HG03575 (cell line): ENCODE data around the gene SCYL2.
A peak's percentile ranks its signal among the peaks of the same experiment; 100 is the strongest.
"Not testable (repeated sequence)": the region's sequence is repeated elsewhere in the genome, so short reads cannot be mapped to it uniquely, and the experiment has no call there.

Experiments
- ATAC-seq: cut with Tn5 transposase; IDR thresholded peaks from one replicate; pipeline ENCODE4 v1.9.1; 2021; ENCODE audit not compliant: unreplicated experiment, insufficient number of reproducible peaks, low FRiP score; ENCODE audit errors: extremely low read depth

SCYL2 gene

GRCh38 chr12:100266835-100267602 lies at the start of gene SCYL2, which contains the start of gene DEPDC4:
TSS of gene SCYL2 (plus strand) at chr12:100267177. CDS start at chr12:100282971, 15,794 bp downstream.
TSS of gene DEPDC4 (minus strand) at chr12:100267079. CDS start at chr12:100267076, 3 bp downstream.
- peak; percentile 85 for ATAC-seq

- no peak for ATAC-seq
Measured at GRCh38 chr12:100219328-100220109, 47.5 kb upstream of the SCYL2 start.

- ATAC-seq: no peak
Measured at GRCh38 chr12:100221523-100221922, 45.5 kb upstream of the SCYL2 start.

DNA sequence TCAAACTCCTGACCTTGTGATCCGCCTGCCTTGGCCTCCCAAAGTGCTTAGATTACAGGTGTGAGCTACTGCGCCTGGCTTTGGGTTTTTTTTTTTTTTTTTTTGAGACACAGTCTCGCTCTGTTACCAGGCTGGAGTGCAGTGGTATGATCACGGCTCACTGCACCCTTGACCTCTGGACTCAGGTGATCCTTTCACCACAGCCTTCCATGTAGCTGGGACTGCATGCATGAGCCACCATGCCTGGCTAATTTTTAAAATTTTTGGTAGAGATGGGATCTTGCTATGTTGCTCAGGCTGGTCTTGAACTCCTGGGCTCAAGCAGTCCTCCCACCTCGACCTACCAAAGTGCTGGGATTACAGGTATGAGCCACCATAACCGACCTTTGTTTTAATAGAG lies 44.8 kb upstream of the SCYL2 start:
- not testable (repeated sequence) for ATAC-seq

- no peak for ATAC-seq
Measured at GRCh38 chr12:100225491-100225890, 41.5 kb upstream of the SCYL2 start.

GRCh38 chr12:100229036-100229635 lies 37.8 kb upstream of the SCYL2 start:
- no peak for ATAC-seq

DNA sequence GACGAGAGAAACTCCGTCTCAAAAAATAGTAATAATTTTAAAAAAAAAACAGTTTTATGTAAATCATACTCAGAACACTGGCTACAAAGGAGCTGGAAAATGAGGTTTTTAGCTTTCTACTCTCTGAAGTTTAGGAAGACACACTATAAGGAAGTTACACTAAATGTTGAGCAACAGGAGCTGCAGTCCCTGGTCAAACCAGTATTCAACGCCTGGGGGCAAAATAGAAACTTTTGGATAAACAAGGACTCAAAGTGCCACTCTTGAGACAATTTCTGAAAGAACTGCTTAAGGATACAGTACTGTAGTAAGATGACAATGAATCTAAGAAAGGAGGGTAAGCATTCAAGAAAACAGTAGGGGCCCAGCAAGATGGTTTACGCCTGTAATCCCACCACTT lies 37.1 kb upstream of the SCYL2 start:
- no peak for ATAC-seq

- ATAC-seq: not testable (repeated sequence)
Measured at GRCh38 chr12:100231873-100232272, 35.1 kb upstream of the SCYL2 start.

- ATAC-seq: no peak
Measured at GRCh38 chr12:100234166-100234565, 32.8 kb upstream of the SCYL2 start.

- no peak for ATAC-seq
Measured at GRCh38 chr12:100234591-100235304, 32.2 kb upstream of the SCYL2 start.

- ATAC-seq: no peak
Measured at GRCh38 chr12:100238801-100239200, 28.2 kb upstream of the SCYL2 start.

DNA sequence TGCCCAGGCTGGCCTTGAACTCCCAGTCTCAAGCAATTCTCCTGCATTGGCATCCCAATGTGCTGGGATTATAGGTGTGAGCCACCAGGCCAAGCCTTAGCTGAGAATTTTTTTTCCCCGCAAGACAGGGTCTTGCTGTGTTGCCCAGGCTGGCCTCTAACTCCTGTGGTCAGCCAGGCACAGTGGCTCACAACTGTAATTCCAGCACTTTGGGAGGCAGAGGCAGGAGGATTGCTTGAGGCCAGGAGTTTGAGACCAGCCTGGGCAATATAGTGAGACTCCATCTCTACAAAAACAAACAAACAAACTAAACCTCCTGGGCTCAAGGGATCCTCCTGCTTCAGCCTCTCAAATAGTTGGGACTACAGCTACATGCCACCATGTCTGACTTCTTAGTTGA lies 27.4 kb upstream of the SCYL2 start:
- no peak for ATAC-seq

DNA sequence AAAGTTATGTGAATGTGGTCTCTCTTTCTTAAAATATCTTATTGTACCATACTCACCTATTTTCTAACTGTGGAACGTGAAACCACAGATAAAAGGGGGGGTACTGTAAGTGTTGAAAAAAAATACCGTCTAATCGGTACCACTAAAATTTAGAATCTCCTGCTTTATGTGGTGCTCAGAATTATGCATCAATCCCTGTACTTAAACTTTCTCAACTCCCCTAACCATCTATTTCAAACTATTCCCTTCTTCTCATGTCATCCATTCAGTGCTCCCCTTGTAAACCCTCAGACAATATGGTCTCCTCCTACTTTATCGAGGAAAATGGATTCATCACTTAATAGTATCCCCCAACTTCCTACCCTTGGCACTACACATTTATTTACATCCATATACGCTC lies 23.8 kb upstream of the SCYL2 start:
- no peak for ATAC-seq

DNA sequence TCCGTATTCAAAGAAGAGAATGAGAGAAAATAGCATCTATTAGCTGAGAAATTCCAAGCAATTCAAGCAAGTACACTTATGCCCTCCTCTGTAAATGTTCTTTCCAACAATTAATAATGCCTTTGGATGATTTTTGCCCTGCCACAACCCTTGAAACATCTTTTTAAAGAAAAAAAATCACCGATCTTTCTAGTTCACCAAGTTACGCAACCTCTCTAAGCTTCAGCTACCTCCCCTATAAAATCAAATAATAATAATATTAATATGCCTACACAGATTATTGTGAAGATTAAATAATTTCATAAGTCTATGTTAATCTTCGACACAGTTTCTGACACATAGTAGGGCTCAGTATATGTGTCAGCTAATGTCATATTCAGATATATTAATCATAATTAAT lies 19.2 kb upstream of the SCYL2 start:
- ATAC-seq: no peak

DNA sequence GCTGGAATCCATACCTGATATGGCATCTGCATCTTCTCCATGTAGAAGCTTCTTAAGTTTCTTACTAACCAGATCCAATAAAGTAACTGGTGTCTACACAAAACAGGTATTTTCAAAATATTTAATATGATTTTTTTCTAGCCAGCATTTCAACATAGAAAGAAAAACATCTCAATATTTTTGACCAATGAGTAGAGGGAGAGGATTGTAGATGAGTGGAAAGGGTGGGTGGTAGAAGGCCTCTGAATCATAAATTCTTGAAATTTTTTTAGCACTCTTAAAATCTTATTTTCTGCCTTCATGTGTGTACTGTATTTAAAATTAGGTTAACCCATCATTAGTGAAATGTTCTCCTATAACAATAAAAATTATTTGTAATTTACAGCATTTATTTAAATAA lies 18.1 kb upstream of the SCYL2 start:
- no peak for ATAC-seq

DNA sequence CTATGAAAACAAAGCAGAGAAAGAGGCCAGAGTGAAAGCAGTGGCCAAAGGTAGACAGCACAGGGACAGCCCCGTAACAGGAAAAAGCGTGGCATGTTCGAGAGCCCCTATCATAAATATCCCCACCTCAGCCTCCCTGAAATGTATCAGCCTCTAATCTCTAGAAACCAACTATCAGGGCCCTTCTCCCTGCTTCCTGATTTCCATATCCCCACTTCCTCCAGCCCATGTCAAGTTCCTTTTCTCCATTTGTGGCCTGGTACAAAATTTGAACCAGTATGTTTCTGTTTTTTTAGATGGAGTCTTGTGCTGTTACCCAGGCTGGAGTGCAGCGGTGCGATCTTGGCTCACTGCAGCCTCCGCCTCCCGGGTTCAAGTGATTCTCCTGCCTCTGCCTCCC lies 17.0 kb upstream of the SCYL2 start:
- no peak for ATAC-seq

GRCh38 chr12:100251917-100252316 lies 15.1 kb upstream of the SCYL2 start:
- ATAC-seq: no peak

- ATAC-seq: no peak
Measured at GRCh38 chr12:100253437-100253836, 13.5 kb upstream of the SCYL2 start.

DNA sequence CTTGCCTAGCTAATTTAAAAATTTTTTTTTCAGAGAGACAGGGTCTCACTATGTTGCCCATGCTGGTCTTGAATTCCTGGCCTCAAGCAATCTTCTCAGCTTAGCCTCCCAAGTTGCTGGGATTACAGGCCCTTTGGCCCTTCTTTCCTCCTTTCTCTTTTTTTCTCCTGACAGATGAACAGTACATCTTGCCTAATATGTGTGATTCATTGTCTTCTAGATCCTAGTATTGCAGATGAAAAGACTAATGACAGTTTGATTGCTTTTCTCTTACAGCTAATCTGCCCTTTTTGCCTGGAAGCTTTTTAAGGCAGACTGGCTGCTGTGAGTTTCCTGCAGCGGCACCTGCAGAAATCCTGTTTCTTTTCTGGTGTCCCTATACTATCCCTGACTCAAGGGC lies 12.1 kb upstream of the SCYL2 start:
- no peak for ATAC-seq
